T-cell (primary cell): ENCODE measurements around the gene COL4A6. TPM values are rescaled to one million over a fixed set of nuclear protein-coding genes. Genes with fewer than 3 reads are reported as not detected.

Experiments used
- ATAC-seq, 4 experiments: fragments of 200-7000 bp in 3 of 4; fragments of 150-1000 bp in 1 of 4; cut with Tn5 transposase; replicated peaks in 1 of 4; 1 replicate in 3 of 4; 2 replicates in 1 of 4; pipeline ENCODE4 v1.10.0; 2021; ENCODE audit warnings: moderate library complexity in 3 of 4, mild to moderate bottlenecking in 2 of 4, moderate number of reproducible peaks in 1 of 4
- CTCF ChIA-PET, 2 donors: fragments of 300-600 bp; sonication (Branson Sonifier 250); formaldehyde crosslinking; loops; one replicate each; lab custom pipeline; 2022; ENCODE audit warnings: antibody characterized with exemption in 2 of 2; lab: Charles Lee
- POLR2A ChIA-PET, 2 donors: fragments of 300-600 bp; sonication (Branson Sonifier 250); formaldehyde crosslinking; loops; one replicate each; lab custom pipeline; 2022; ENCODE audit warnings: antibody characterized with exemption in 2 of 2; lab: Charles Lee
- DNase-seq, 35 experiments: peaks; one replicate each; pipeline versions ENCODE4 v3.0.0 to v3.0.0-alpha.2; 2013 to 2023
- H3K27ac ChIP-seq: one replicate; pipeline ENCODE4 v1.5.1; 2013; ENCODE audit warnings: low read length
- H3K27me3 ChIP-seq, 2 experiments: replicated peaks in 1 of 2; 1 replicate in 1 of 2; 2 replicates in 1 of 2; pipeline versions ENCODE4 v1.6.1 to v1.7.0; 2013; ENCODE audit warnings: low read length in 1 of 2, mixed read lengths in 1 of 2; ENCODE audit not compliant: control insufficient read depth in 2 of 2, insufficient read depth in 2 of 2; ENCODE audit errors: extremely low read depth in 1 of 2
- H3K36me3 ChIP-seq, 2 donors: 1 replicate in 1 of 2; 2 replicates in 1 of 2; pipeline versions ENCODE4 v1.6.1 to v1.7.0; 2013; ENCODE audit warnings: low read length in 1 of 2; ENCODE audit not compliant: control insufficient read depth in 2 of 2, insufficient read depth in 1 of 2; ENCODE audit errors: extremely low read depth in 1 of 2
- H3K4me1 ChIP-seq, 2 experiments: 1 replicate in 1 of 2; 2 replicates in 1 of 2; pipeline versions ENCODE4 v1.6.1 to v1.7.0; 2013; ENCODE audit warnings: low read length in 2 of 2, mixed read lengths in 1 of 2; ENCODE audit not compliant: insufficient read depth in 2 of 2, control insufficient read depth in 1 of 2; ENCODE audit errors: extremely low read depth in 1 of 2
- H3K4me3 ChIP-seq, 2 donors: 1 replicate in 1 of 2; 2 replicates in 1 of 2; pipeline versions ENCODE4 v1.5.1 to v1.7.0; 2013; ENCODE audit warnings: mild to moderate bottlenecking in 2 of 2, low read length in 1 of 2, moderate library complexity in 1 of 2; ENCODE audit not compliant: control insufficient read depth in 1 of 2; ENCODE audit errors: extremely low read depth in 1 of 2
- H3K9me3 ChIP-seq: 2 replicates; pipeline ENCODE4 v1.7.0; 2013
- H3K27ac Mint-ChIP-seq, 2 donors: one replicate each; pipeline ENCODE4 v1.8.0; 2020 to 2021; ENCODE audit warnings: mild to moderate bottlenecking in 2 of 2, mixed read lengths in 2 of 2
- H3K27me3 Mint-ChIP-seq, 2 donors: one replicate each; pipeline ENCODE4 v1.8.0; 2021 to 2022; ENCODE audit warnings: mixed read lengths in 2 of 2
- H3K36me3 Mint-ChIP-seq: one replicate; pipeline ENCODE4 v1.8.0; 2021; ENCODE audit warnings: mixed read lengths
- H3K4me1 Mint-ChIP-seq, 3 donors: one replicate each; pipeline ENCODE4 v1.8.0; 2020 to 2022; ENCODE audit warnings: mixed read lengths in 3 of 3, mild to moderate bottlenecking in 1 of 3
- H3K4me3 Mint-ChIP-seq, 3 donors: one replicate each; pipeline ENCODE4 v1.8.0; 2020 to 2022; ENCODE audit warnings: mild to moderate bottlenecking in 3 of 3, mixed read lengths in 3 of 3, moderate library complexity in 3 of 3
- H3K9me3 Mint-ChIP-seq, 3 donors: one replicate each; pipeline ENCODE4 v1.8.0; 2020 to 2022; ENCODE audit warnings: mixed read lengths in 3 of 3
- WGBS: methylation state at CpG from one replicate; pipeline ENCODE4 v1.1.5; 2013; ENCODE audit warnings: missing lambda C conversion rate; ENCODE audit not compliant: insufficient coverage; 5-methylcytosine and 5-hydroxymethylcytosine counted together
- total RNA-seq, 35 experiments: library from RNA in 6 of 35; stranded (reverse) in 6 of 35; fragments of 120-200 nt in 1 of 35; gene quantifications; one replicate each; pipeline versions ENCODE4 v1.2.1 to v1.2.4 and lab custom pipeline; 2013 to 2026

Gene COL4A6
- total RNA-seq, 5 donors from 2014 or later (not counting 1 experiment from before 2014, with no cell fraction given), result 0.03 to 0.22 (median 0.20) TPM; not detected in 2

DNA sequence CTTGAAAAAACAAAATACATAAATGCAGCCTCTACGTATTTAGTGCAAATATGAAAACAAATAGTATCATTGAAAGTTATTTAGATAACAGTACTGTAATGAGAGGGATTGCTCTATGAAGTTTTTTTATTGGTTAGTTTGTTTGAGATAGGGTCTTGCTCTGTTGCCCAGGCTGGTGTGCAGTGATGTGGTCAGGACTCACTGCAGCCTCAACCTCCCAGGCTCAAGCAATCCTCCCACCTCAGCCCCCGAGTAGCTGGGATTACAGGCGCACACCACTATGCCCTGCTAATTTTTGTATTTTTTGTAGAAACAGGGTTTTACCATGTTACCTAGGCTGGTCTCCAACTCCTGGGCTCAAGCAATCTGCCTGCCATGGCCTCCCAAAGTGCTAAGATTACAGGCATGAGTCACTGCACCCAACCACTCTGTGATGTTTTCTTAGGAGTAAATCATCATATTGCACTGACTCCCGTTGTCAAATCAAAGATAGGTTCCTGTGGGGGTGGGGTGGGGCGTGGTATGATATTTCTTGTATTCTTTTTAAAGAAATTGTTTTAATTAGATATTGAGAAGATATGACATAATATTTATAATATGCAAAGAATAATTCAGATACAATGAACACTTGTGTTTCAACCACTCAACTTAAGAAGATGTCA, 270.9 kb downstream of the COL4A6 start:
- H3K9me3 ChIP-seq, result no peaks in the 10 kb centered on the region
- no peaks in the 10 kb centered on the region for H3K4me1 ChIP-seq
- no peak overlapping the region for H3K4me3 ChIP-seq
- Mint-ChIP-seq H3K4me3 (no peak overlapping the region), H3K27me3 (peaks cover 0 to 5% of the 10 kb centered on the region in 2 donors), H3K27ac (no peak overlapping the region), H3K9me3 (no peaks in the 10 kb centered on the region), H3K36me3 (no peaks in the 10 kb centered on the region), H3K4me1 (no peaks in the 10 kb centered on the region)
- DNase-seq (no peak), ATAC-seq (no peak)
- H3K27ac ChIP-seq, result no peak overlapping the region
- CTCF ChIA-PET, result no interaction called here
- POLR2A ChIA-PET, result interaction anchor here in 1 of 2 donors (0.6 kb wide), 1 partner anchor 117 kb away, joined by 3 read pairs; no protein-coding TSS in a partner anchor
- no peaks in the 10 kb centered on the region for H3K36me3 ChIP-seq
- no CpG with 5 or more reads among the region's 5 CpGs for WGBS
- no peaks in the 10 kb centered on the region for H3K27me3 ChIP-seq

DNA sequence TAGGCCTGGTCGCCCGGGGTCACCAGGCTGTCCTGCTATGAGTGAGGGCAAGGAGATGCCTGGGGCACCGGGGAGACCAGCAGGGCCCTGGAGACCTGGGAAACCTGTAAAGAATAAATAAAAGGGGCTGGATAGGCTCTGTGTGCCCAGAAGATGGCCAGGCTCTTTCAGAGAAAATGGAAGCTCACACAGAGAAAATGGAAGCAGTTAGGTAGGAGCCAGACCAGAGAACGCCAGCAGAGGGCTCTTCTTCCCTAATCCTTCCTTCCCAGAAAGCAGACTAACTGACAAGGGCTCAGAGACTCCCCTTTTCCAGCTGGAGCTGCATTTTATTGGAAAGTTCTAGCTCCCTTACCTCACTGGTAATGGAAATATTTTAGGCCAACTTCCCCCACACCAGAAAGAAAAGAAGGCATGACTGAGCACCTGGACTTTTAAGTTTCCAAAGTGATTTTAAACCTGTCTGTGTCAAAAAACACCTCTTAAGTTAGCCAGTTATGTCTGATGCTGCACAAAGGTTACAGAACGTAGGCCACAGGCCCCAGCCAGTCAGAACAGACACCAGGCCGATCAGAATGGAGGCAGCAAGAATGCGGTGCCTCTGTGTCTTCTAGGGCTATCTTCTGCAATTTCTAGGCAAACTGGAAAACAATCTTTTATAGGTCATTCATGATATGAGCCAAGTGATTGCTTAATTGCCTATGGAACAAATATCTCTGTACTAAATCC, 272.7 kb downstream of the COL4A6 start:
- ChIA-PET POLR2A (no interaction called here), CTCF (no interaction called here)
- 80% methylated on average over 2 of the region's 7 CpGs for WGBS
- Mint-ChIP-seq H3K27me3 (peaks cover 0 to 5% of the 10 kb centered on the region in 2 donors), H3K4me1 (no peaks in the 10 kb centered on the region), H3K9me3 (no peaks in the 10 kb centered on the region), H3K27ac (no peak overlapping the region), H3K36me3 (no peaks in the 10 kb centered on the region), H3K4me3 (no peak overlapping the region)
- no peak overlapping the region for H3K27ac ChIP-seq
- DNase-seq (no peak), ATAC-seq (no peak)
- no peaks in the 10 kb centered on the region for H3K27me3 ChIP-seq
- H3K4me1 ChIP-seq, result no peaks in the 10 kb centered on the region
- H3K36me3 ChIP-seq, result no peaks in the 10 kb centered on the region
- H3K9me3 ChIP-seq, result no peaks in the 10 kb centered on the region
- no peak overlapping the region for H3K4me3 ChIP-seq

DNA sequence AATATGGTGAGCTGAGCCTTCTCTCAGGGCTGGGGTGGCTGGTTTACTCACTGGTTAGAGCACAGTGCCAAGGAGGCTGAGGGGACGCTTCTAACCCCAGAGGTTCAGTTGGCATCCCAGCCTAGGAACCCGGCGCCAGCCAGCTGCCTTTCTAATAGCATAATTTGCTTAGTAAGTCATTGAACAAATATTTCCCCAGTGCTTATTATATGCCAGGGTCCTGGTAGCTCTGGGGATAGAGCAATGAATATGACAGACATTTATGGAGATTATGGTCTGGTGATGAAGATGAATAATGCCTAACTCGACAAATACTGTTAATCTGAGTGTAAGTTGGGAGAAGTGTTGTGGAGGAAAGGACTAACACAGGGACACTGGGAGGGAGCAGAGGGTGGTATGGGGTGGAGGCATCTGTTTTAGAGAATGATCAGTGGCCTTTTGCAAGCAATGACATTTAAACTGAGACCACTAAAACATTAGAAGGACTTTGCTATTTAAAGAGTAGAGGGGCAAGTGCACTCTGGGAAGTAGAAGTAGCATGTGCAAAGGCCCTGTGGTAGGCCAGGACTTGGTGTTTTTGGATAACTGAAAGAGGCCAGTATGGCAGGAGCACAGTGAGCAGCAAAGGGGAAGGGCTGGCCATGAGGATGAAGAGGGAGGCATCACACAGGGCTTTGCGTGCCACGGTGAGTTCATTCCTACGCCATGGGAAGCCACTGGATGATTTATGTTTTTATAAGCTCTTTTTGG, 274.7 kb downstream of the COL4A6 start:
- Mint-ChIP-seq H3K36me3 (no peaks in the 10 kb centered on the region), H3K9me3 (no peaks in the 10 kb centered on the region), H3K4me1 (no peaks in the 10 kb centered on the region), H3K27me3 (peaks cover 0 to 5% of the 10 kb centered on the region in 2 donors), H3K27ac (no peak overlapping the region), H3K4me3 (no peak overlapping the region)
- no peaks in the 10 kb centered on the region for H3K27me3 ChIP-seq
- no peaks in the 10 kb centered on the region for H3K9me3 ChIP-seq
- WGBS, result 92% methylated on average over 2 of the region's 7 CpGs
- DNase-seq, result no peak
- POLR2A ChIA-PET, result no interaction called here
- CTCF ChIA-PET, result no interaction called here
- H3K27ac ChIP-seq, result no peak overlapping the region
- H3K36me3 ChIP-seq, result no peaks in the 10 kb centered on the region
- H3K4me3 ChIP-seq, result no peak overlapping the region
- H3K4me1 ChIP-seq, result no peaks in the 10 kb centered on the region
- no peak for ATAC-seq

DNA sequence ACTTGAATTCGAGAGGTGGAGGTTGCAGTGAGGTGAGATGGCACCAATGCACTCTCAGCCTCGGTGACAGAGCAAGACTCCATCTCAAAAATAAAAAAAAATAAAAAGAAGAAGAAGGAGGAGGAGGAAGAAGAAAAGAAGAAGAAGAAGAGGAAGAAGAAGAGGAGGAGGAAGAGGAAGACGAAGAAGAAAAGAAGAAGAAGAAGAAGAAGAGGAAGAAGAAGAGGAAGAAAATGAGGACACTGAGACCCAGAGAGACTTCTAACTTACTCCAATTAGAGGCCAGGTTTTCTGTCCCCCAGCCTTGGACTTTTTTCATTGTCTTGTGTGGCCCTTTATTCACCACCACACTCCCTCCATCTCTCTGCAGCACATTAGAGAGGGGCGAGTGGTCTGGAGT, 276.0 kb downstream of the COL4A6 start:
- Histone ChIP-seq H3K9me3 (no peaks in the 10 kb centered on the region), H3K4me3 (no peak overlapping the region), H3K27ac (no peak overlapping the region), H3K27me3 (no peaks in the 10 kb centered on the region), H3K36me3 (no peaks in the 10 kb centered on the region), H3K4me1 (no peaks in the 10 kb centered on the region)
- ATAC-seq, result no peak
- Mint-ChIP-seq H3K27me3 (peaks cover 0 to 5% of the 10 kb centered on the region in 2 donors), H3K4me3 (no peak overlapping the region), H3K27ac (no peak overlapping the region), H3K36me3 (no peaks in the 10 kb centered on the region), H3K9me3 (no peaks in the 10 kb centered on the region), H3K4me1 (no peaks in the 10 kb centered on the region)
- WGBS, result no CpG with 5 or more reads among the region's 4 CpGs
- ChIA-PET CTCF (no interaction called here), POLR2A (no interaction called here)
- no peak for DNase-seq

DNA sequence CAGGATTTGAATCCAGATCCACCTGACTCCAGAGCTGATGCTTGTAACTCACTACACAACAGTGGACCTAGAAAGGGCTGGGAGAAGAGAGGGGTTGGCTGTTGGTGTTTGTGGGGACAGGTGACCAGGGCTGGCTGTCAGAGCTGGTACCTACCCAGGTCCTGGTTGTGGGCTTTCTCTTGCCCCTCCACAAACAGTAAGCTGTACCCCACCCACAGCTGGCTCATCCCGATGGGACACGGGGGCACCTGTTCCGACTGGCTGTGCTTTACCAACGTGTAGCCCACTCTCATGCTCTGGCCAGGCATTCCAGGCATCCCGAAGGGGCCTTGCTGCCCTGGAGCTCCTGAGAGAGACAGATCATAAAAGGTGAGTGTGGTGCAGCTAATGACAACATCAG, 277.9 kb downstream of the COL4A6 start:
- no peak overlapping the region for H3K27ac ChIP-seq
- WGBS, result 93% methylated on average over 2 of the region's 5 CpGs
- H3K36me3 ChIP-seq, result no peaks in the 10 kb centered on the region
- POLR2A ChIA-PET, result no interaction called here
- no peaks in the 10 kb centered on the region for H3K4me1 Mint-ChIP-seq
- no peak overlapping the region for H3K27ac Mint-ChIP-seq
- peaks cover 0 to 10% of the 10 kb centered on the region in 2 donors for H3K27me3 Mint-ChIP-seq
- H3K4me3 Mint-ChIP-seq, result no peak overlapping the region
- H3K4me3 ChIP-seq, result no peak overlapping the region
- no peaks in the 10 kb centered on the region for H3K4me1 ChIP-seq
- H3K9me3 Mint-ChIP-seq, result no peaks in the 10 kb centered on the region
- DNase-seq (no peak), ATAC-seq (no peak)
- CTCF ChIA-PET, result no interaction called here
- no peaks in the 10 kb centered on the region for H3K27me3 ChIP-seq
- H3K36me3 Mint-ChIP-seq, result no peaks in the 10 kb centered on the region
- no peaks in the 10 kb centered on the region for H3K9me3 ChIP-seq

DNA sequence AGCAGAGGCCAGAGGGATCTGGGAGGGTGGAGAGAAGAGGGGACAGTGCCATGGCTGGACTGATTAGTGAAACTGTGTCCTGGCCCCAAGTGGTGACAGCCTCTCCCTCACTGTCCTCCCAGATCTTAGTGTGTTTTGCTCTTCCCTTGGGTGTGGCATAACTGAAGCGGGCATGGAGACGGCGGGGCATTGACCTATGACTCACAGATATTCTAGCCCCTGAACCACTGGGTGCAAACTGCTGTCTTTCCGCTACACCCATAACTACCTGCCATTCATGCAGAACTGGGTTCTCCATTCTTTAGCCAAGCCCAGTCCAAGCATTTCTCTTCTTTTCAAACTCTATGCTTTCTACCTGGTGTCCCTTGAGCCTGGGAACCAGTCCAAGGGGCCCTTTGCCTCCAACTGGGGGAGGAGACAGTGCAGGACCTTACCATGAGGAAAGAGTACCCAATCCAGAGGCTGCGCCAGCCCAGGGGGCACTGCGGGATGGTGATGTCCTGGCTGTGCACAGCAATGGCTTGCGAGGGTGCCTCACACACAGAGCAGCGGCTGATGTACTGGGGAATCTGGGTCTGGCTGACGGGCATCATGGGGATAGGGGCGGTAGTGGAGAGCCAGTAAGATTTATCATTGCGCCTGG, 279.1 kb downstream of the COL4A6 start:
- CTCF ChIA-PET, result no interaction called here
- H3K4me3 ChIP-seq, result no peak overlapping the region
- H3K9me3 ChIP-seq, result no peaks in the 10 kb centered on the region
- peaks cover 0 to 10% of the 10 kb centered on the region in 2 donors for H3K27me3 Mint-ChIP-seq
- ATAC-seq (no peak), DNase-seq (no peak)
- H3K27me3 ChIP-seq, result no peaks in the 10 kb centered on the region
- no peaks in the 10 kb centered on the region for H3K4me1 Mint-ChIP-seq
- 96% methylated on average over 7 of the region's 11 CpGs for WGBS
- H3K4me1 ChIP-seq, result no peaks in the 10 kb centered on the region
- H3K36me3 ChIP-seq, result no peaks in the 10 kb centered on the region
- H3K27ac Mint-ChIP-seq, result no peak overlapping the region
- no peaks in the 10 kb centered on the region for H3K9me3 Mint-ChIP-seq
- peaks cover 1% of the 10 kb centered on the region for H3K36me3 Mint-ChIP-seq
- no peak overlapping the region for H3K27ac ChIP-seq
- POLR2A ChIA-PET, result no interaction called here
- no peak overlapping the region for H3K4me3 Mint-ChIP-seq
